WTC11 (cell line): ENCODE data around the gene KIF19. TPM values are rescaled to one million over a fixed set of nuclear protein-coding genes. Genes with fewer than 3 reads are reported as not detected.

Experiments
- ATAC-seq: fragments of 200-7000 bp; cut with Tn5 transposase; 2 replicates; pipeline ENCODE4 v1.10.0; 2021; ENCODE audit warnings: mild to moderate bottlenecking, moderate library complexity
- CTCF ChIA-PET: fragments of 300-600 bp; sonication (Branson Sonifier 250); formaldehyde crosslinking; loops from one replicate; lab custom pipeline; 2021; ENCODE audit warnings: antibody characterized with exemption; lab: Charles Lee
- POLR2A ChIA-PET: fragments of 350-600 bp; sonication (Branson Sonifier 250); formaldehyde crosslinking; loops from one replicate; lab custom pipeline; 2021; ENCODE audit warnings: antibody characterized with exemption; lab: Charles Lee
- DNase-seq: peaks from one replicate; pipeline ENCODE4 v3.0.0; 2021; ENCODE audit warnings: low spot score
- H3K27ac Mint-ChIP-seq: 2 replicates; pipeline ENCODE4 v1.8.0; 2021; ENCODE audit warnings: mixed read lengths
- H3K27me3 Mint-ChIP-seq: 2 replicates; pipeline ENCODE4 v1.8.0; 2021; ENCODE audit warnings: low read depth, mild to moderate bottlenecking, moderate library complexity, mixed read lengths
- H3K36me3 Mint-ChIP-seq: 2 replicates; pipeline ENCODE4 v1.8.0; 2021; ENCODE audit warnings: mixed read lengths
- H3K4me1 Mint-ChIP-seq: 2 replicates; pipeline ENCODE4 v1.8.0; 2022; ENCODE audit warnings: mixed read lengths
- H3K4me3 Mint-ChIP-seq: 2 replicates; pipeline ENCODE4 v1.8.0; 2021; ENCODE audit warnings: mild to moderate bottlenecking, moderate library complexity, mixed read lengths
- H3K9me3 Mint-ChIP-seq: 2 replicates; pipeline ENCODE4 v1.8.0; 2021; ENCODE audit warnings: mixed read lengths
- ATF3 ChIP-seq: sonication (generic); formaldehyde crosslinking; conservative IDR thresholded peaks from 2 replicates; pipeline ENCODE4 v1.8.1; 2022; ENCODE audit warnings: mild to moderate bottlenecking, missing genetic modification reagents
- CBFB ChIP-seq: sonication (generic); formaldehyde crosslinking; IDR thresholded peaks from 2 replicates; pipeline ENCODE4 v1.8.1; 2022; ENCODE audit warnings: mild to moderate bottlenecking, low read depth, missing genetic modification reagents
- ERG ChIP-seq: fragments of 250-450 bp; sonication (Bioruptor Pico); IDR thresholded peaks from 2 replicates; pipeline ENCODE4 v1.8.0; 2021; ENCODE audit warnings: mild to moderate bottlenecking
- ETV6 ChIP-seq: sonication (generic); formaldehyde crosslinking; IDR thresholded peaks from 2 replicates; pipeline ENCODE4 v1.8.1; 2022; ENCODE audit warnings: mild to moderate bottlenecking, missing genetic modification reagents
- FOXJ3 ChIP-seq: sonication (generic); formaldehyde crosslinking; IDR thresholded peaks from 2 replicates; pipeline ENCODE4 v1.9.0; 2021; ENCODE audit warnings: missing genetic modification reagents, mild to moderate bottlenecking, borderline replicate concordance
- HMGA2 ChIP-seq: fragments of 250-450 bp; sonication (Bioruptor Pico); IDR thresholded peaks from 2 replicates; pipeline ENCODE4 v1.4.0; 2021; ENCODE audit warnings: mild to moderate bottlenecking, moderate library complexity
- MAX ChIP-seq: sonication (generic); formaldehyde crosslinking; IDR thresholded peaks from 2 replicates; pipeline ENCODE4 v1.8.0; 2022; ENCODE audit warnings: mild to moderate bottlenecking, missing genetic modification reagents
- PRDM15 ChIP-seq: sonication (generic); formaldehyde crosslinking; IDR thresholded peaks from 2 replicates; pipeline ENCODE4 v1.8.0; 2022; ENCODE audit warnings: missing genetic modification reagents
- SMAD4 ChIP-seq: sonication (generic); formaldehyde crosslinking; IDR thresholded peaks from 2 replicates; pipeline ENCODE4 v1.8.0; 2022; ENCODE audit warnings: mild to moderate bottlenecking, missing genetic modification reagents
- ZBTB21 ChIP-seq: sonication (generic); formaldehyde crosslinking; IDR thresholded peaks from 2 replicates; pipeline ENCODE4 v1.8.1; 2023; ENCODE audit warnings: mild to moderate bottlenecking, missing genetic modification reagents, borderline replicate concordance
- ZBTB43 ChIP-seq: sonication (generic); formaldehyde crosslinking; IDR thresholded peaks from 2 replicates; pipeline ENCODE4 v1.8.1; 2023; ENCODE audit warnings: mild to moderate bottlenecking, missing genetic modification reagents
- ZNF281 ChIP-seq: sonication (generic); formaldehyde crosslinking; IDR thresholded peaks from 2 replicates; pipeline ENCODE4 v1.8.0; 2023; ENCODE audit warnings: mild to moderate bottlenecking, missing genetic modification reagents
- ZNF396 ChIP-seq: fragments of 250-450 bp; sonication (Bioruptor Pico); IDR thresholded peaks from 2 replicates; pipeline ENCODE4 v1.8.0; 2021; ENCODE audit warnings: mild to moderate bottlenecking, moderate library complexity, borderline replicate concordance
- total RNA-seq: library from RNA; stranded (reverse); gene quantifications from 3 replicates; pipeline ENCODE4 v1.2.3, GENCODE V29; 2021

KIF19 gene
- total RNA-seq, 1 experiment from 2014 or later = 0.44 TPM

GRCh38 chr17:74402048-74402447, 76.0 kb downstream of the KIF19 start:
- H3K27ac Mint-ChIP-seq = no peak overlapping the region
- no peaks in the 10 kb centered on the region for H3K27me3 Mint-ChIP-seq
- ChIA-PET POLR2A (interaction anchor here (1.0 kb wide), 1 partner anchor 32 kb away, joined by 3 read pairs; no protein-coding TSS in a partner anchor), CTCF (interaction anchor here (2.1 to 3.1 kb wide), 2 partner anchors 23 to 36 kb away, joined by 7 to 16 read pairs; no protein-coding TSS in a partner anchor)
- ATAC-seq = no peak
- H3K4me3 Mint-ChIP-seq = no peak overlapping the region
- H3K9me3 Mint-ChIP-seq = no peaks in the 10 kb centered on the region
- TF ChIP-seq CBFB (CRISPR knock-in tag) (no peak), ATF3 (CRISPR knock-in tag) (no peak), ZBTB21 (CRISPR knock-in tag) (no peak), ERG (no peak)
- DNase-seq = no peak
- H3K36me3 Mint-ChIP-seq = no peaks in the 10 kb centered on the region
- H3K4me1 Mint-ChIP-seq = peaks cover 16% of the 10 kb centered on the region

- ATAC-seq (peak; percentile 8; the same call in 1 of the 2 replicates), DNase-seq (no peak)
- Mint-ChIP-seq H3K4me3 (no peak overlapping the region; the same call in 1 of the 2 replicates), H3K36me3 (no peaks in the 10 kb centered on the region), H3K9me3 (no peaks in the 10 kb centered on the region), H3K27me3 (no peaks in the 10 kb centered on the region), H3K27ac (peak overlapping the region; percentile 65), H3K4me1 (peaks cover 16% of the 10 kb centered on the region)
- TF ChIP-seq CBFB (CRISPR knock-in tag) = no peak
- no peak for TF ChIP-seq ETV6 (CRISPR knock-in tag)
- TF ChIP-seq ZBTB43 (CRISPR knock-in tag) = no peak
- TF ChIP-seq SMAD4 (CRISPR knock-in tag) = no peak
- TF ChIP-seq PRDM15 = no peak
- TF ChIP-seq MAX (CRISPR knock-in tag) = no peak
- TF ChIP-seq ZNF396 (CRISPR knock-in tag) = no peak
- TF ChIP-seq FOXJ3 = no peak
- TF ChIP-seq HMGA2 = no peak
- POLR2A ChIA-PET = interaction anchor here (0.7 kb wide), 1 partner anchor 183 kb away, joined by 4 read pairs; no protein-coding TSS in a partner anchor
- CTCF ChIA-PET = interaction anchor here (1.0 to 3.1 kb wide), 11 partner anchors 11 to 191 kb away, joined by 3 to 16 read pairs (median 4); partner anchors contain the start of genes BTBD17 and CD300A
Observed at GRCh38 chr17:74403512-74404137, 77.6 kb downstream of the KIF19 start.

GRCh38 chr17:74404218-74404617, 78.2 kb downstream of the KIF19 start:
- POLR2A ChIA-PET = no interaction called here
- Mint-ChIP-seq H3K36me3 (no peaks in the 10 kb centered on the region), H3K27ac (peak overlapping the region; percentile 93), H3K27me3 (no peaks in the 10 kb centered on the region), H3K4me1 (peaks cover 16% of the 10 kb centered on the region), H3K9me3 (no peaks in the 10 kb centered on the region), H3K4me3 (peak overlapping the region; percentile 3)
- ATAC-seq (peak; percentile 96), DNase-seq (peak; percentile 42)
- CTCF ChIA-PET = interaction anchor here (1.0 to 3.1 kb wide), 10 partner anchors 11 to 191 kb away, joined by 3 to 16 read pairs (median 4); partner anchors contain the start of gene BTBD17
- TF ChIP-seq ZBTB21 (CRISPR knock-in tag) = no peak
- 0 out of 2 replicates have a peak, but pooled peaks have one; percentile 35 for TF ChIP-seq ZNF281 (CRISPR knock-in tag)
